ENCODE results near the gene TTL. TPM values are rescaled to one million over a fixed set of nuclear protein-coding genes. Genes with fewer than 3 reads are reported as not detected.

Gene TTL
- total RNA-seq, 1 experiment from 2014 or later, result 53.7 TPM

- no TSS peak for BruUV-seq (replicated peaks)
- H3K4me1 Mint-ChIP-seq (ENCODE audit: insufficient read depth, unreplicated experiment), result no peaks in the 10 kb centered on the region
- intact Hi-C loops (cut with micrococcal nuclease), result no loop called here
- POLR2A ChIA-PET, result interaction anchor here (1.1 to 1.5 kb wide), 2 partner anchors 34 to 623 kb away, joined by 4 to 6 read pairs; no protein-coding TSS in a partner anchor
- no peak overlapping the region for H3K27ac Mint-ChIP-seq (ENCODE audit: low read depth, unreplicated experiment)
- H3K27me3 Mint-ChIP-seq (ENCODE audit: insufficient read depth, unreplicated experiment), result no peaks in the 10 kb centered on the region
- peaks cover 48% of the 10 kb centered on the region for H3K36me3 Mint-ChIP-seq (ENCODE audit: insufficient read depth, unreplicated experiment)
- TF ChIP-seq CTCF (IDR thresholded peaks at IDR 0.05; ENCODE audit: unreplicated experiment), result no peak
- H3K9me3 Mint-ChIP-seq (ENCODE audit: unreplicated experiment), result no peaks in the 10 kb centered on the region
- no peak for DNase-seq (ENCODE audit: unreplicated experiment)
- H3K4me3 Mint-ChIP-seq (ENCODE audit: unreplicated experiment), result no peak overlapping the region
- CTCF ChIA-PET, result interaction anchor here (0.6 to 1.1 kb wide), 3 partner anchors 97 to 323 kb away, joined by 3 to 4 read pairs (median 4); no protein-coding TSS in a partner anchor
These were observed 95.8 kb downstream of the TTL start for GRCh38 chr2:112577756-112578155.

GRCh38 chr2:112579241-112579640, 97.3 kb downstream of the TTL start:
- Mint-ChIP-seq H3K4me1 (ENCODE audit: insufficient read depth, unreplicated experiment) (peaks cover 7% of the 10 kb centered on the region), H3K27ac (ENCODE audit: low read depth, unreplicated experiment) (peak overlapping the region; percentile 23), H3K9me3 (ENCODE audit: unreplicated experiment) (no peaks in the 10 kb centered on the region), H3K27me3 (ENCODE audit: insufficient read depth, unreplicated experiment) (no peaks in the 10 kb centered on the region), H3K4me3 (ENCODE audit: unreplicated experiment) (no peak overlapping the region), H3K36me3 (ENCODE audit: insufficient read depth, unreplicated experiment) (peaks cover 42% of the 10 kb centered on the region)
- CTCF ChIA-PET, result no interaction called here
- TF ChIP-seq CTCF (IDR thresholded peaks at IDR 0.05; ENCODE audit: unreplicated experiment), result no peak
- POLR2A ChIA-PET, result interaction anchor here (1.5 kb wide), 1 partner anchor 35 kb away, joined by 6 read pairs; no protein-coding TSS in a partner anchor
- intact Hi-C loops (cut with micrococcal nuclease), result no loop called here
- DNase-seq (ENCODE audit: unreplicated experiment), result peak; percentile 87
- BruUV-seq (replicated peaks), result no TSS peak

- POLR2A ChIA-PET, result no interaction called here
These were observed 98.1 kb downstream of the TTL start for GRCh38 chr2:112580084-112580483.

GRCh38 chr2:112582314-112582746, 100.4 kb downstream of the TTL start:
- Mint-ChIP-seq H3K36me3 (ENCODE audit: insufficient read depth, unreplicated experiment) (peaks cover 26% of the 10 kb centered on the region), H3K27me3 (ENCODE audit: insufficient read depth, unreplicated experiment) (no peaks in the 10 kb centered on the region), H3K4me1 (ENCODE audit: insufficient read depth, unreplicated experiment) (peaks cover 24% of the 10 kb centered on the region), H3K4me3 (ENCODE audit: unreplicated experiment) (peak overlapping the region; percentile 28), H3K9me3 (ENCODE audit: unreplicated experiment) (no peaks in the 10 kb centered on the region), H3K27ac (ENCODE audit: low read depth, unreplicated experiment) (peak overlapping the region; percentile 100)
- DNase-seq (ENCODE audit: unreplicated experiment), result peak; percentile 73
- TF ChIP-seq CTCF (IDR thresholded peaks at IDR 0.05; ENCODE audit: unreplicated experiment), result peak; percentile 45
- intact Hi-C loops (cut with micrococcal nuclease), result loop anchor here (1.0 to 5.0 kb wide), 5 partner anchors 40 to 525 kb away; partner anchors contain the start of genes POLR1B, TMEM87B and ZC3H8
- ChIA-PET POLR2A (interaction anchor here (0.7 to 3.5 kb wide), 7 partner anchors 39 to 221 kb away, joined by 3 to 31 read pairs (median 16); partner anchors contain the start of gene SLC20A1), CTCF (interaction anchor here (0.7 to 1.9 kb wide), 7 partner anchors 39 to 168 kb away, joined by 3 to 8 read pairs (median 3); no protein-coding TSS in a partner anchor)
- no TSS peak for BruUV-seq (replicated peaks)

More at GRCh38 chr2:112580084-112580483, 98.1 kb downstream of the TTL start:
- DNase-seq (ENCODE audit: unreplicated experiment), result no peak
- H3K27ac Mint-ChIP-seq (ENCODE audit: low read depth, unreplicated experiment), result no peak overlapping the region
- peaks cover 38% of the 10 kb centered on the region for H3K36me3 Mint-ChIP-seq (ENCODE audit: insufficient read depth, unreplicated experiment)
- intact Hi-C loops (cut with micrococcal nuclease), result loop anchor here (5.0 kb wide), 2 partner anchors 323 to 523 kb away; partner anchors contain the start of genes TMEM87B and ZC3H8
- BruUV-seq (replicated peaks), result no TSS peak
- no peaks in the 10 kb centered on the region for H3K9me3 Mint-ChIP-seq (ENCODE audit: unreplicated experiment)
- CTCF ChIA-PET, result interaction anchor here (1.4 kb wide), 1 partner anchor 99 kb away, joined by 5 read pairs; no protein-coding TSS in a partner anchor
- TF ChIP-seq CTCF (IDR thresholded peaks at IDR 0.05; ENCODE audit: unreplicated experiment), result no peak
- peaks cover 11% of the 10 kb centered on the region for H3K4me1 Mint-ChIP-seq (ENCODE audit: insufficient read depth, unreplicated experiment)
- H3K4me3 Mint-ChIP-seq (ENCODE audit: unreplicated experiment), result no peak overlapping the region
- H3K27me3 Mint-ChIP-seq (ENCODE audit: insufficient read depth, unreplicated experiment), result no peaks in the 10 kb centered on the region

All from MCF 10A (cell line).